ENCODE data around the gene INSM1.
A peak's percentile ranks its signal among the peaks of the same experiment; 100 is the strongest.

The INSM1 gene

GRCh38 chr20:20391766-20392165, 23.9 kb downstream of the INSM1 start:
- TF ChIP-seq, protein P1, sequence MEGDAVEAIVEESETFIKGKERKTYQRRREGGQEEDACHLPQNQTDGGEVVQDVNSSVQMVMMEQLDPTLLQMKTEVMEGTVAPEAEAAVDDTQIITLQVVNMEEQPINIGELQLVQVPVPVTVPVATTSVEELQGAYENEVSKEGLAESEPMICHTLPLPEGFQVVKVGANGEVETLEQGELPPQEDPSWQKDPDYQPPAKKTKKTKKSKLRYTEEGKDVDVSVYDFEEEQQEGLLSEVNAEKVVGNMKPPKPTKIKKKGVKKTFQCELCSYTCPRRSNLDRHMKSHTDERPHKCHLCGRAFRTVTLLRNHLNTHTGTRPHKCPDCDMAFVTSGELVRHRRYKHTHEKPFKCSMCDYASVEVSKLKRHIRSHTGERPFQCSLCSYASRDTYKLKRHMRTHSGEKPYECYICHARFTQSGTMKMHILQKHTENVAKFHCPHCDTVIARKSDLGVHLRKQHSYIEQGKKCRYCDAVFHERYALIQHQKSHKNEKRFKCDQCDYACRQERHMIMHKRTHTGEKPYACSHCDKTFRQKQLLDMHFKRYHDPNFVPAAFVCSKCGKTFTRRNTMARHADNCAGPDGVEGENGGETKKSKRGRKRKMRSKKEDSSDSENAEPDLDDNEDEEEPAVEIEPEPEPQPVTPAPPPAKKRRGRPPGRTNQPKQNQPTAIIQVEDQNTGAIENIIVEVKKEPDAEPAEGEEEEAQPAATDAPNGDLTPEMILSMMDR (IDR thresholded peaks at IDR 0.05; ENCODE audit: low read depth, low read length): no peak
- no peak overlapping the region for H3K4me3 ChIP-seq (replicated peaks in 1 of 2; ENCODE audit: low read depth in 2 of 2, low read length in 2 of 2)
- DNase-seq (ENCODE audit: low read depth in 2 of 2): no peak

- TF ChIP-seq, protein P1 (IDR thresholded peaks at IDR 0.05; ENCODE audit: low read depth, low read length): no peak
- H3K4me3 ChIP-seq (replicated peaks in 1 of 2; ENCODE audit: low read depth in 2 of 2, low read length in 2 of 2): no peak overlapping the region
- peak; percentile 38 to 61 for DNase-seq (ENCODE audit: low read depth in 2 of 2)
Measured at GRCh38 chr20:20393207-20394120, 25.6 kb downstream of the INSM1 start.

- TF ChIP-seq, protein P1 (IDR thresholded peaks at IDR 0.05; ENCODE audit: low read depth, low read length): no peak
- no peak overlapping the region for H3K4me3 ChIP-seq (replicated peaks in 1 of 2; ENCODE audit: low read depth in 2 of 2, low read length in 2 of 2)
- no peak for DNase-seq (ENCODE audit: low read depth in 2 of 2)
Measured at GRCh38 chr20:20395087-20395486, 27.2 kb downstream of the INSM1 start.

GRCh38 chr20:20395903-20396568, 28.1 kb downstream of the INSM1 start:
- no peak for DNase-seq (ENCODE audit: low read depth in 2 of 2)
- TF ChIP-seq, protein P1 (IDR thresholded peaks at IDR 0.05; ENCODE audit: low read depth, low read length): no peak

GRCh38 chr20:20396794-20397193, 28.9 kb downstream of the INSM1 start:
- TF ChIP-seq, protein P1 (IDR thresholded peaks at IDR 0.05; ENCODE audit: low read depth, low read length): no peak
- DNase-seq (ENCODE audit: low read depth in 2 of 2): no peak
- H3K4me3 ChIP-seq (replicated peaks in 1 of 2; ENCODE audit: low read depth in 2 of 2, low read length in 2 of 2): no peak overlapping the region

More at GRCh38 chr20:20395903-20396568, 28.1 kb downstream of the INSM1 start:
- H3K4me3 ChIP-seq (replicated peaks in 1 of 2; ENCODE audit: low read depth in 2 of 2, low read length in 2 of 2): no peak overlapping the region

DNA sequence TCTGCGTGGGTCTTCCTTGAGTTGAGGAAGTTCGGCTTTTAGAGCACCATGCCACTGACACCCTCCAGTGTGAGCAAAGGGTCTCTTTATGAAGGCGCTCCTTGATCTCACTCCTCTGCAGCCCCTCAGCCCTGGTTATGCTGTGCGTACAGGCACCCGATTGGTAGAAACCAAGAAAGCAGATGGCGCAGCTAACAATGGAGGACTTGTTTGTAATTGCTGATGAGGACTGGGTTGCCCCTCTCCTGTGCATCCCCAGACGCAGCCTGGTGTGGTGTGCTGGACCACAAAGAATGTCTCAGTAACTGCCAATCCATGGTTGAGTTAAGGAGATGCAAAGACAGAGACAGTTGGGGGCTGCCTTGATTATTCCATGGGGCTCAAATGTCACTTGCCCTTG, 30.2 kb downstream of the INSM1 start:
- TF ChIP-seq, protein P1 (IDR thresholded peaks at IDR 0.05; ENCODE audit: low read depth, low read length): no peak
- no peak for DNase-seq (ENCODE audit: low read depth in 2 of 2)
- no peak overlapping the region for H3K4me3 ChIP-seq (replicated peaks in 1 of 2; ENCODE audit: low read depth in 2 of 2, low read length in 2 of 2)
